Right lobe of liver (tissue), 6 donors: Measurements from ENCODE around the gene NEO1. TPM values are rescaled to one million over a fixed set of nuclear protein-coding genes. Genes with fewer than 3 reads are reported as not detected.

ENCODE experiments used
- ATAC-seq, 4 donors: fragments of 200-7000 bp; cut with Tn5 transposase; one replicate each; pipeline ENCODE4 v1.9.1; 2020; ENCODE audit warnings: mild to moderate bottlenecking in 4 of 4, moderate library complexity in 4 of 4
- DNase-seq, 3 donors: peaks; one replicate each; pipeline ENCODE4 v3.0.0-alpha.2; 2020
- H3K27ac ChIP-seq, 3 donors: fragments of 200-600 bp; one replicate each; pipeline ENCODE4 v1.8.0; 2022
- H3K27me3 ChIP-seq, 2 donors: fragments of 200-600 bp; one replicate each; pipeline ENCODE4 v1.8.0; 2022
- H3K36me3 ChIP-seq, 4 donors: fragments of 200-600 bp; sonication (generic) in 1 of 4; one replicate each; pipeline versions ENCODE4 v1.5.1 to v1.8.0; 2017 to 2022; ENCODE audit warnings: control low read depth in 1 of 4
- H3K4me1 ChIP-seq, 4 donors: fragments of 200-600 bp; sonication (generic) in 1 of 4; one replicate each; pipeline versions ENCODE4 v1.5.1 to v1.8.0; 2017 to 2022; ENCODE audit warnings: control low read depth in 1 of 4
- H3K4me3 ChIP-seq, 3 donors: fragments of 200-600 bp; one replicate each; pipeline ENCODE4 v1.8.0; 2022
- H3K9me3 ChIP-seq, 4 donors: fragments of 200-600 bp; sonication (generic) in 1 of 4; one replicate each; pipeline versions ENCODE4 v1.5.1 to v1.8.0; 2017 to 2022; ENCODE audit warnings: control low read depth in 1 of 4
- POLR2A ChIP-seq: fragments of 450-650 bp; IDR thresholded peaks from one replicate; pipeline ENCODE4 v1.6.1; 2017; ENCODE audit warnings: antibody characterized with exemption, mild to moderate bottlenecking
- WGBS: methylation state at CpG from one replicate; pipeline ENCODE4 v1.1.6; 2018; ENCODE audit warnings: low coverage, low lambda C conversion rate; ENCODE audit not compliant: insufficient coverage; ENCODE audit errors: missing lambda C conversion rate; 5-methylcytosine and 5-hydroxymethylcytosine counted together
- intact Hi-C, 2 donors: fragments of 100-400 bp; cut with DNase I; formaldehyde crosslinking; loops; one replicate each; pipeline versions ENCODE4 v1.11.2 to v1.14.1; 2022
- total RNA-seq, 6 experiments: library from RNA; depleted of rRNA in 2 of 6; stranded (reverse); fragments of >200 nt in 2 of 6; fragmentation: NEBNext Ultra II Directional in 3 of 6; extraction: Animal tissue kit (Norgen Biotek cat#: 25700) in 3 of 6; gene quantifications; one replicate each; pipeline versions ENCODE4 v1.1.0 to v1.2.4, GENCODE V29; 2016 to 2023
- TF ChIP-seq, protein P1 (sequence below), 4 donors: fragments of 200-600 bp in 3 of 4; fragments of 450-650 bp in 1 of 4; IDR thresholded peaks; one replicate each; pipeline versions ENCODE4 v1.5.1 to v1.8.0; 2016 to 2022; ENCODE audit warnings: antibody characterized with exemption in 4 of 4, mild to moderate bottlenecking in 2 of 4
- donor health status: DM: no; HTN: yes; CAD: no.
- donor health status: DM: no; HTN: no; CAD: no.
- donor health status: DM: no; HTN: no; CAD: no.
- donor health status: DM: no; HTN: yes; CAD: no.
- donor health status: DM: no; HTN: yes; CAD: no.

The NEO1 gene
- total RNA-seq, 6 experiments from 2014 or later, result 8.3 to 13.2 (median 10.3) TPM

DNA sequence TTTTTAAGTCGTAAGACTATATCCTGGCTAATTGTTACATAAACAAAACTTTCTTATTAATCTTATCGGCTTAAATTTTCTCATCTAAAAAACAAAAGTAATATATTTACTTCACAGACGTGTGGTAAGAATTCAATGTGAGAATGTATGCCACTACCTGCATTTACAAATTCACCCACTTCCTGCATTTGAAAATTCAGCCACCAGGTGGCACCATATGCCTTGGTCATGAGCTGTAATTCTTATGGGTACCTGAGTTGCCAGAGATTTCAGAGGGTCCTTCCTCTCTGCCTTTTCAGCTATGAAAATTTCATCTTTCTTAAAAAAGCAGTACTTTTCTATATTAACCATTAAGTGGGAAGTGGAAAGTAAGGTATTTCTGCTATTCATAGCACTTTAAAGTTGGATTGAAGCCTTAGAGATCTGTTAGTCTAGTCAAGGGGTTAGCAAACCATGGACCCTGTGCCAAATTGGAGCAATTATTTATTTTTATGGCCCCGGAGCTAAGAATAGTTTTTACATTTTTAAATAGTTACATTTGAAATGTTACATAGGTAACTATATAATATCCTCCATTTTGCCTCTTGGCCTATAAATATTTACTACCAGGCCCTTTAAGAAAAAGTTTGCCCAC is 188.7 kb downstream of the NEO1 start:
- peak in 2 of 3 donors; percentile 46 to 65 for DNase-seq
- Histone ChIP-seq H3K27ac (no peak overlapping the region), H3K4me1 (peaks cover 0 to 11% (median 0%) of the 10 kb centered on the region in 4 donors), H3K36me3 (no peaks in the 10 kb centered on the region), H3K27me3 (no peaks in the 10 kb centered on the region), H3K9me3 (no peaks in the 10 kb centered on the region), H3K4me3 (no peak overlapping the region)
- TF ChIP-seq, protein P1, sequence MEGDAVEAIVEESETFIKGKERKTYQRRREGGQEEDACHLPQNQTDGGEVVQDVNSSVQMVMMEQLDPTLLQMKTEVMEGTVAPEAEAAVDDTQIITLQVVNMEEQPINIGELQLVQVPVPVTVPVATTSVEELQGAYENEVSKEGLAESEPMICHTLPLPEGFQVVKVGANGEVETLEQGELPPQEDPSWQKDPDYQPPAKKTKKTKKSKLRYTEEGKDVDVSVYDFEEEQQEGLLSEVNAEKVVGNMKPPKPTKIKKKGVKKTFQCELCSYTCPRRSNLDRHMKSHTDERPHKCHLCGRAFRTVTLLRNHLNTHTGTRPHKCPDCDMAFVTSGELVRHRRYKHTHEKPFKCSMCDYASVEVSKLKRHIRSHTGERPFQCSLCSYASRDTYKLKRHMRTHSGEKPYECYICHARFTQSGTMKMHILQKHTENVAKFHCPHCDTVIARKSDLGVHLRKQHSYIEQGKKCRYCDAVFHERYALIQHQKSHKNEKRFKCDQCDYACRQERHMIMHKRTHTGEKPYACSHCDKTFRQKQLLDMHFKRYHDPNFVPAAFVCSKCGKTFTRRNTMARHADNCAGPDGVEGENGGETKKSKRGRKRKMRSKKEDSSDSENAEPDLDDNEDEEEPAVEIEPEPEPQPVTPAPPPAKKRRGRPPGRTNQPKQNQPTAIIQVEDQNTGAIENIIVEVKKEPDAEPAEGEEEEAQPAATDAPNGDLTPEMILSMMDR (IDR thresholded peaks at IDR 0.05), result peak; percentile 84 to 94 (median 92)
- TF ChIP-seq POLR2A, result no peak
- intact Hi-C loops, result no loop called here
- ATAC-seq, result peak; percentile 63 to 77 (median 74)
- 22% methylated on average over 4 of the region's 4 CpGs for WGBS

DNA sequence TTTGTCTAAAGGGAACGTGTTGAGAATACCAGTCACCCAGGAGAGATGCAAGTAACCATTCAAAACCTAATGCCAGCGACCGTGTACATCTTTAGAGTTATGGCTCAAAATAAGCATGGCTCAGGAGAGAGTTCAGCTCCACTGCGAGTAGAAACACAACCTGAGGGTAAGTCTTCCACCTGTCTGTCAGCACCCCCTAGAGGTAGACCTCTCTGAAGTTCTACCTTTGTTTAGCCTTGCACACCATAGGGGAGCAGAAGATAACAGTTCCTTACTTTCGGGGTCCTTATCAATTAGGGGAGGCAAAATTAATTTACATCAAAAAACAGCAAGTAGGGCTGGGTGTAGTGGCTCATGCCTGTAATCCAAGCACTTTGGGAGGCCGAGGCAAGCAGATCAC is 192.1 kb downstream of the NEO1 start:
- no peaks in the 10 kb centered on the region for H3K4me1 ChIP-seq
- H3K36me3 ChIP-seq, result peaks cover 0 to 4% (median 0%) of the 10 kb centered on the region in 4 donors
- peak; percentile 52 to 76 (median 63) for ATAC-seq
- H3K27me3 ChIP-seq, result no peaks in the 10 kb centered on the region
- WGBS, result 75% methylated on average over 5 of the region's 6 CpGs
- no peak for DNase-seq
- no peaks in the 10 kb centered on the region for H3K9me3 ChIP-seq
- H3K27ac ChIP-seq, result no peak overlapping the region
- intact Hi-C loops, result no loop called here
- TF ChIP-seq, protein P1 (IDR thresholded peaks at IDR 0.05), result peak; percentile 25 to 51 (median 32)
- no peak for TF ChIP-seq POLR2A
- no peak overlapping the region for H3K4me3 ChIP-seq

DNA sequence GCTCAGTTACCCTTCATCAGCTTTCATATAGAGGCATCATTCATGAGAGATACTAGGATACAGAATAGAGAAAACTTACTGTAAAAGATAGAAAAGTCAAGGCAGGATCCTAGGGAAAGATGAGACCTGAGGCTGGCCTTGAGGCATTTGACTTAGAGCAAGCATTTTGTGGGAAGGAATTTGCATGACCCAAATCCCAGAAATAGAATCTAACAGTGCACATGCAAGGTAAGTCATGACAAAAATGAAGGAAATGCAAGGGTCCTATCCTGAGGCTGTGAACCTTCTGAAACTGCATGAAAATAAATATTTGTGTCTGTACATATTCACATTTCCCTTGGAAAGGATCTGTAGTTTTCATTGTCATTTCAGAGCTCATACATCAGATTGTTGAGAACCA is 194.2 kb downstream of the NEO1 start:
- H3K4me1 ChIP-seq, result no peaks in the 10 kb centered on the region
- DNase-seq (no peak), ATAC-seq (no peak)
- no peaks in the 10 kb centered on the region for H3K9me3 ChIP-seq
- H3K27me3 ChIP-seq, result no peaks in the 10 kb centered on the region
- H3K27ac ChIP-seq, result no peak overlapping the region
- peaks cover 0 to 11% (median 0%) of the 10 kb centered on the region in 4 donors for H3K36me3 ChIP-seq
- TF ChIP-seq, protein P1 (IDR thresholded peaks at IDR 0.05), result no peak
- no peak for TF ChIP-seq POLR2A
- no peak overlapping the region for H3K4me3 ChIP-seq
- intact Hi-C loops, result no loop called here

DNA sequence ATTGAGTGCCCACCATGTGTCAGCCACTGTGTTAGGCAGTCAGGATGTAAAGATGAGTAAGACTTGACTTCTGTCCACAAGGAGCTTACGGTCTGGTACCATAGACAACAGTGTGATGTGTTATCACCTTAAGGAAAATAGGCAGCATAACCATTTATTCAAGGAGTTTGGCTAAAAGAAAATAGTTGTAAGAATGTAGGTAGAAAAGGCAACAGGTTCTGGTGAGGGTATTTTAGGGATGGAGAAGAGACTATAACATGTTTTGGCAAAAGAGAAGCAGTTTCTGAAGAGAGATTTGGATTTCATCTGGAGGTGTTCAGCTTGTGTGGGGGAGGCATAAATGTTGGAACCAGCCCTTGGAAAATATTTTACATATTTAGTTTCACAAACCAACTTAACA is 194.6 kb downstream of the NEO1 start:
- Histone ChIP-seq H3K27ac (no peak overlapping the region), H3K4me1 (no peaks in the 10 kb centered on the region), H3K36me3 (peaks cover 0 to 11% (median 0%) of the 10 kb centered on the region in 4 donors), H3K4me3 (no peak overlapping the region), H3K9me3 (no peaks in the 10 kb centered on the region), H3K27me3 (no peaks in the 10 kb centered on the region)
- ATAC-seq (no peak), DNase-seq (no peak)
- TF ChIP-seq POLR2A, result no peak
- TF ChIP-seq, protein P1 (IDR thresholded peaks at IDR 0.05), result no peak
- 100% methylated on average over 1 of the region's 1 CpG for WGBS
- intact Hi-C loops, result no loop called here

DNA sequence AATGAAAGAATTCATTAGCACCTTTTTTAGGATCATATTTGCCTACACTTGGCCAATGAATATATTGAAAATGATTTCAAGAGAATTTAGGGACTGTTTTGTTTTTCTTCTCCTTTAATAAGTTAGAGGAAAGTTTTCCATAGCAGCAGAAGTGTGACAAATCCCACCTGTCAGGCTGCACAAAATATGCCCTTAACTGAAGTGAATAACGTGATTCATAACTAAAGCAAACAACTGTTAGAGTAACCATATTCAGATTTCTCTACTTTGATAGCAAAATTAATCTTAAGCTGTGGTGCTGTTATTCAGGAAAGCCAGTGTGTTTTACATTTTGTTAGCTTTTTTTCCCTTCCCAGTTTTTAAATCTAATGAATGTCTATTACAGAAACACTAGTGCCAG is 195.1 kb downstream of the NEO1 start:
- no peak overlapping the region for H3K4me3 ChIP-seq
- ATAC-seq (no peak), DNase-seq (no peak)
- intact Hi-C loops, result no loop called here
- H3K36me3 ChIP-seq, result peaks cover 0 to 11% (median 0%) of the 10 kb centered on the region in 4 donors
- TF ChIP-seq, protein P1 (IDR thresholded peaks at IDR 0.05), result no peak
- no peak for TF ChIP-seq POLR2A
- no peaks in the 10 kb centered on the region for H3K9me3 ChIP-seq
- no peaks in the 10 kb centered on the region for H3K4me1 ChIP-seq
- WGBS, result 83% methylated on average over 1 of the region's 1 CpG
- H3K27ac ChIP-seq, result no peak overlapping the region
- H3K27me3 ChIP-seq, result no peaks in the 10 kb centered on the region
